C4-2B (cell line): ENCODE measurements around the gene PNPLA7.

Experiments used
- CTCF ChIP-seq: fragments of 450-650 bp; conservative IDR thresholded peaks from 2 replicates; pipeline ENCODE4 v1.5.1; 2017; ENCODE audit warnings: mild to moderate bottlenecking
- ZFX ChIP-seq: fragments of 450-650 bp; IDR thresholded peaks from 2 replicates; pipeline ENCODE4 v1.6.1; 2017

GRCh38 chr9:137583957-137584356 lies 33.8 kb upstream of the PNPLA7 start:
- TF ChIP-seq CTCF = no peak
- no peak for TF ChIP-seq ZFX
